GM12872 (cell line): ENCODE results near the gene ANGPTL4.

Experiments used
- TF ChIP-seq, protein P1 (sequence below): IDR thresholded peaks from 3 replicates; pipeline ENCODE4 v1.5.1; 2011; ENCODE audit warnings: low read depth, mild to moderate bottlenecking, low read length, moderate library complexity; ENCODE audit not compliant: insufficient read depth

Gene ANGPTL4

DNA sequence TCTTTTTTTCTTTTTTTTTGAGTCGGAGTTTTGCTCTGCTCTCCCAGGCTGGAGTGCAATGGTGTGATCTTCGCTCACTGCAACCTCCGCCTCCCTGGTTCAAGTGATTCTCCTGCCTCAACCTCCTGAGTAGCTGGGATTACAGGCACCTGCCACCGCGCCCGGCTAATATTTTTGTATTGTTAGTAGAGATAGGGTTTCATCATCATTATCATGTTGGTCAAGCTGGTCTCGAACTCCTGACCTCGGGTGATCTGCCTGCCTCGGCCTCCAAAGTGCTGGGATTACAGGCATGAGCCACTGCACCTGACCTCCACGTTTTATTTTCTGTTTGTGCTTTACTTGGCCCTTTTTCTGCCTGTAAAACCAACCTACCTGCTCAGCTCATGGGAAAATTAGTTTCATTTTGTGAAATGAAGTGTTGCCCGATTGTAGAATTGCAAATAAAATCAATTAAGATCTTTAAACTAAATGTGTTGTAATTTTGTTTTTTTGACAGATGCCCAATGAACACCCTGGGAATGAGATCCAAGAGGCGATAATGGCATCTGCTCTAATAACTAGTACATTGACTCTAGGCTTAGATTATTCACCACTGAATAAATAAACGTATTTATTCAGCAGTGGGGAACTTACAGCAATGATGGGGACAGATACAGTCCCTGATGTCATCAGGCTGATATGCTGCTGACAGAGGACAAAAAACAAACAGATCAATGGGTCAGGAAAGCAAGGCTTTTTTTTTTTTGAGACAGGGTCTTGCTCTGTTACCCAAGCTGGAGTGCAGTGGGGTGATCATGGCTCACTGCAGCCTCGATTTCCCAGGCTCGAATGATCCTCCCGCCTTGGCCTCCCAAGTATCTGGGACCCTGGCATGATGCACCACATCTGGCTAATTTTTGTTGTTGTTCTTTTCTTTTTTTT, 24.0 kb downstream of the ANGPTL4 start:
- TF ChIP-seq, protein P1, sequence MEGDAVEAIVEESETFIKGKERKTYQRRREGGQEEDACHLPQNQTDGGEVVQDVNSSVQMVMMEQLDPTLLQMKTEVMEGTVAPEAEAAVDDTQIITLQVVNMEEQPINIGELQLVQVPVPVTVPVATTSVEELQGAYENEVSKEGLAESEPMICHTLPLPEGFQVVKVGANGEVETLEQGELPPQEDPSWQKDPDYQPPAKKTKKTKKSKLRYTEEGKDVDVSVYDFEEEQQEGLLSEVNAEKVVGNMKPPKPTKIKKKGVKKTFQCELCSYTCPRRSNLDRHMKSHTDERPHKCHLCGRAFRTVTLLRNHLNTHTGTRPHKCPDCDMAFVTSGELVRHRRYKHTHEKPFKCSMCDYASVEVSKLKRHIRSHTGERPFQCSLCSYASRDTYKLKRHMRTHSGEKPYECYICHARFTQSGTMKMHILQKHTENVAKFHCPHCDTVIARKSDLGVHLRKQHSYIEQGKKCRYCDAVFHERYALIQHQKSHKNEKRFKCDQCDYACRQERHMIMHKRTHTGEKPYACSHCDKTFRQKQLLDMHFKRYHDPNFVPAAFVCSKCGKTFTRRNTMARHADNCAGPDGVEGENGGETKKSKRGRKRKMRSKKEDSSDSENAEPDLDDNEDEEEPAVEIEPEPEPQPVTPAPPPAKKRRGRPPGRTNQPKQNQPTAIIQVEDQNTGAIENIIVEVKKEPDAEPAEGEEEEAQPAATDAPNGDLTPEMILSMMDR, result no peak

DNA sequence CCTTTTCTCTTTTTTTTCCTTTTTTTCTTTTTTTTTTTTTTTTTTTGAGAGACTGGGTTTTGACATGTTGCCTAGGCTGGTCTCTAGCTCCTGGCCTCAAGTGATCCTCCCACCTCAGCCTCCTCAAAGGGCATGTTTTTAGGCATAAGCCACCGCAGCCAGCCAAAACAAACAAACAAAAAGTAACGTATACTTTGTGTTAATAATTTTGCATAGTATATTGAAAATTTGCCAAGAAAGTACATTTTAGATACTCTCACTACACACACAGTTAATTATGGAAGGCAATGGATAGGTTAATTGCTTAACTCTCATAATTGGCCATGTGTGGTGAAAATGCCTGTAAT, 24.6 kb downstream of the ANGPTL4 start:
- TF ChIP-seq, protein P1, result no peak

DNA sequence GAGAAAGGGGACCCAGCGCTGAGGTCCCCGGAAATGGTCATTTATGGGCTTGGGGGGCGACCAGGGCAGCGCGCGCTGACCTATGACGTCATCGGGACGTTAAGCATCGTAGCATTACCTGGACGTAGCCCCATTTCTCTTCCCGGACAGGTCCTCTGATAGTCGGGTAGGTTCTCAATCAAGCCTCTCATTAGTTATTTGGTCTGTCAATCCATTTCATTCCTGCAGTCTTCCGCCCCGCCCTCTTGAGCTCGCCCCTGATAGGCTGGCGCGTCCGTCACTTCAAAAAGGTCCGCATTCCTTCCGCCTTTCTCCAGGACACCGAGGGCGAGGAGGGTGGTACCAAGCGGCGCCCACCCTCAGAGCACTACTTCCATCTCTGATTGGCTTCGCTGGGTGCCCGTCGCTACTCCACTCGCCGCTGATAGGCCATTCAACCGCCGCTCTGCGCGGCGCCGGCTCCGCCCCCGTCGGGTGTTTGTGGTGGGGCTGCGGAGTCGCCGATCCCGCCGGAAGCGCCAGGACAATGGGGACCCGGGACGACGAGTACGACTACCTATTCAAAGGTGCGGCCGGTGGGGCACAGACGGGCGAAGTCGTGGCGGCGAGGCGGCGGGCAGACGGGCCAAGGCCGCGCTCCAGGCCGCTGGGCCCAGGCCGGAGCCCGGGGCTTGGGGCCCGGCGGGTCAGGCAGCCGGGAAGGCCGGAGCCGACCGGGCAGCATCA, 26.1 kb downstream of the ANGPTL4 start, which contains the start of gene RAB11B:
RAB11B (plus strand) TSS at position 470 of the 726 bp plus-strand sequence; CDS start at position 527, 57 bp downstream.
- TF ChIP-seq, protein P1, result no peak

DNA sequence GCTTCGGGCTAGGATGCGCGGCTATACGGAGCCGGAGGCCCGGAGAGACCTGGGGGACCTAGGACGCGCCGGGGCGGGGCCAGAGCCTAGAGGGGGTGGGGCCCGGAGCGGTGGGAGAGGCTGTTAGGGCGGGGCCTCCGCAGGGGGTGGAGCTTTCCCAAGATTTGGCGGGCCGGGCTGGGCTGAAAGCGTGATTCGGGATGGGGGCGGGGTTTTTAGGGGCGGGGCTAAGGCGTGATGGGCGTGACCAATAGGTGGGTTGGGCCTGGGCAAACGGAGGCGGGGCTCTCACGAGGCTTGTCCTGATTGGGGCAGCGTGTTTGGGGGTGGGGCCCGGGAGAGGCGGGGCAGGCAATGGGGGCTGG, 26.6 kb downstream of the ANGPTL4 start:
- TF ChIP-seq, protein P1, result no peak

DNA sequence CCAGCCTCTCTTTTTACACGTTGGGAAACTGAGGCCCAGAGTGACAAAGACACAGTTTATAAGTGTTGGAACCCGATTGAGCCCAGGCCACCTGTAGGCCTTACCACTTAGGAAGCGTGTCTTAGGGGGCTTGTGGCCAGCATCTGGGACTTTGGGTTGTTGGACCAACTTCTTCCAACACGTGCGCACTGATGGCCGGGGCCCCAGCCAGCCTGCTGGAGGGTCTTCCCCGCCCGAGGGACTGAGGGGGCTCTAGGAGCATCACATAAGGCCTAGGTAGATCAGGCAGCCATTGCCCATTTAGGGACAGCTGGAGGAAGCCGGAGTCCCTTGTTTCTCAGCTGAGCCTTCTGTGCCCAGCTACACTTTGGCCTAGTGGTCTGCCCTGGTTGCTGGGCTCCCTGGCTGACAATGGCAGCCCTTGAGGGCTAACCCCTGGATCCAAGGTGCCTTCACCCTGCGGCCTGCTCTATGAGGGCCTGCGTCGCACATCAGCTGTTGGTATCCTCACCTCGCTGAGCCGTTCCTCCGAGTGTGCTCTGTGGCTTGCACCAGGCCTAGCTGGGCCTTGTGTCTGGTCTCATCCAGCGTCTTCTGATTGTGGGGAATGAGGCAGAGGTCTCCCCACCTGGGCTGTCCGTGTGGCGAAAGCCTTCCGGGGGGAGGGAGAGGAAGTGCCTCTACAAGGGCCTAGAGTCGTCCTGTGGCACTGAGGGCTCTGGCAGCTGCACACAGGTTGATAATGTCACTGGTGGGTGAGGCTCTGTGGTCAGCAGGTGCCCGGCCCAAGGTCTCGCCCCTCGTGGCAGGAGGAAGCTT, 27.5 kb downstream of the ANGPTL4 start:
- TF ChIP-seq, protein P1, result no peak

DNA sequence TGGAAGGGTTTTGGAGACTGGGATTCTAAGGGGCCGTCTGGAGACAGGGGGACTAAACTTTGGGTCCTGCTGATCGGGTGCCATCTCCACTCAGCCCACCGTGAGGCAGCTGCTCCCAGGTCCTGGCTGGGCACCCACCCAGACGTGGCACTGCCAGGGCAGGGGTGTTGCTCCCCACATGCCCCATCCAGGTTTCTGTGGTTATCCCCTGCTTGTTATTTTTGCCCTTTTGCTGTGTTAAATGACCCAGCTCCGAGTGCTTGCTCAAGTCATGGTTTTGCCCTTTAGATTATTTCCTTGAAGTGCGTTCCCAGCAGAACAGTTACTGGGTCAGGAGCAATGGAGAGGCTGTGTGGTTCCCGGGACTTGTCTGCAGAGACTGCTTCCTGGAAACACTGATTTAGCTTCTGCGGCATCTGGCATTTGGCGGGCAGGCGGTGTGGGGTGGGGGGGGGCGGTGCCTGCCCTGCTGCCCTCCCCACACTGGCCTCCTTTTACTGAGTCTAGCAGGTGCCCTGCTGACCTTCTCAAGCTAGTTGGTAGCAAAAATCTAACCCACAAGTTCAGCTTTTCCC, 28.1 kb downstream of the ANGPTL4 start:
- TF ChIP-seq, protein P1, result no peak
